HG03139 (cell line): ENCODE data around the gene RAP1B.

ENCODE experiments used
- ATAC-seq: cut with Tn5 transposase; IDR thresholded peaks from one replicate; pipeline ENCODE4 v1.9.1; 2021; ENCODE audit not compliant: unreplicated experiment

Gene RAP1B

GRCh38 chr12:68611094-68611805 is 551 bp downstream of the RAP1B start:
- ATAC-seq, result peak; percentile 28

- no peak for ATAC-seq
These were observed 1.1 kb downstream of the RAP1B start for GRCh38 chr12:68611806-68612160.

GRCh38 chr12:68612202-68612601 is 1.5 kb downstream of the RAP1B start:
- ATAC-seq, result no peak

- ATAC-seq, result no peak
These were observed 2.0 kb downstream of the RAP1B start for GRCh38 chr12:68612697-68613096.

GRCh38 chr12:68613209-68613904 is 2.7 kb downstream of the RAP1B start:
- no peak for ATAC-seq

- no peak for ATAC-seq
These were observed 3.5 kb downstream of the RAP1B start for GRCh38 chr12:68614105-68614679.

GRCh38 chr12:68614769-68615168 is 4.1 kb downstream of the RAP1B start:
- no peak for ATAC-seq

GRCh38 chr12:68617160-68617926 is 6.6 kb downstream of the RAP1B start:
- ATAC-seq, result no peak

- no peak for ATAC-seq
These were observed 8.8 kb downstream of the RAP1B start for GRCh38 chr12:68619541-68619940.

GRCh38 chr12:68620519-68621471 is 10.1 kb downstream of the RAP1B start:
- ATAC-seq, result no peak

- no peak for ATAC-seq
These were observed 10.9 kb downstream of the RAP1B start for GRCh38 chr12:68621472-68622081.

GRCh38 chr12:68622250-68622649 is 11.6 kb downstream of the RAP1B start:
- no peak for ATAC-seq

GRCh38 chr12:68623059-68623458 is 12.4 kb downstream of the RAP1B start:
- no peak for ATAC-seq

- ATAC-seq, result no peak
These were observed 13.3 kb downstream of the RAP1B start for GRCh38 chr12:68623984-68624383.

- ATAC-seq, result no peak
These were observed 14.2 kb downstream of the RAP1B start for GRCh38 chr12:68624933-68625332.

GRCh38 chr12:68627673-68628319 is 17.1 kb downstream of the RAP1B start:
- ATAC-seq, result no peak

- no peak for ATAC-seq
These were observed 18.0 kb downstream of the RAP1B start for GRCh38 chr12:68628698-68629097.

GRCh38 chr12:68630050-68630449 is 19.4 kb downstream of the RAP1B start:
- no peak for ATAC-seq

GRCh38 chr12:68630598-68630997 is 19.9 kb downstream of the RAP1B start:
- ATAC-seq, result no peak

GRCh38 chr12:68631227-68631626 is 20.5 kb downstream of the RAP1B start:
- no peak for ATAC-seq
